Heart right ventricle (tissue), 16 donors: ENCODE measurements around the gene RAMP1. TPM values are rescaled to one million over a fixed set of nuclear protein-coding genes. Genes with fewer than 3 reads are reported as not detected.

ENCODE experiments used
- ATAC-seq, 8 donors: fragments of 200-7000 bp; cut with Tn5 transposase; one replicate each; pipeline ENCODE4 v1.9.1; 2020; ENCODE audit warnings: mild to moderate bottlenecking in 8 of 8, moderate library complexity in 8 of 8, moderate number of reproducible peaks in 1 of 8
- DNase-seq, 2 donors: peaks; one replicate each; pipeline ENCODE4 v3.0.0-alpha.2; 2020
- H3K27ac ChIP-seq, 10 donors: fragments of 200-600 bp; sonication (generic) in 2 of 10; one replicate each; pipeline versions ENCODE4 v1.5.0 to v1.8.0; 2020 to 2022; ENCODE audit warnings: mild to moderate bottlenecking in 3 of 10
- H3K27me3 ChIP-seq, 7 donors: fragments of 200-600 bp; one replicate each; pipeline ENCODE4 v1.8.0; 2021 to 2022; ENCODE audit warnings: mild to moderate bottlenecking in 2 of 7
- H3K36me3 ChIP-seq, 9 donors: fragments of 200-600 bp; sonication (generic) in 1 of 9; one replicate each; pipeline versions ENCODE4 v1.5.0 to v1.8.0; 2020 to 2022; ENCODE audit warnings: mild to moderate bottlenecking in 2 of 9
- H3K4me1 ChIP-seq, 9 donors: fragments of 200-600 bp; sonication (generic) in 1 of 9; one replicate each; pipeline versions ENCODE4 v1.5.0 to v1.8.0; 2020 to 2022; ENCODE audit warnings: mild to moderate bottlenecking in 4 of 9
- H3K4me3 ChIP-seq, 10 donors: fragments of 200-600 bp; sonication (generic) in 2 of 10; one replicate each; pipeline versions ENCODE4 v1.5.0 to v1.8.0; 2020 to 2022; ENCODE audit warnings: mild to moderate bottlenecking in 7 of 10, moderate library complexity in 2 of 10
- H3K9me3 ChIP-seq, 11 donors: fragments of 200-600 bp in 10 of 11; sonication (generic) in 2 of 11; one replicate each; pipeline versions ENCODE4 v1.5.0 to v1.8.0; 2013 to 2022; ENCODE audit warnings: mild to moderate bottlenecking in 2 of 11, control low read depth in 1 of 11, moderate library complexity in 1 of 11
- CTCF ChIP-seq, 9 donors: fragments of 200-600 bp; sonication (generic) in 2 of 9; IDR thresholded peaks; one replicate each; pipeline versions ENCODE4 v1.5.0 to v1.8.0; 2021 to 2022; ENCODE audit warnings: antibody characterized with exemption in 9 of 9, mild to moderate bottlenecking in 5 of 9, moderate library complexity in 1 of 9
- WGBS, 2 donors: extraction: QIAGEN DNeasy Blood & Tissue Kit; methylation state at CpG; one replicate each; pipeline ENCODE4 v1.1.7; 2013; ENCODE audit warnings: inconsistent platforms in 1 of 2; 5-methylcytosine and 5-hydroxymethylcytosine counted together
- intact Hi-C, 10 donors: fragments of 100-400 bp; cut with DNase I; formaldehyde crosslinking; loops; one replicate each; pipeline versions ENCODE4 v1.11.1 to v1.14.2; 2022
- polyA plus RNA-seq, 2 donors: library from polyadenylated mRNA; stranded (reverse); fragments of 200-250 nt; gene quantifications; one replicate each; pipeline ENCODE4 v1.2.3, GENCODE V29; 2013
- total RNA-seq, 10 donors: library from RNA; stranded (reverse); fragmentation: NEBNext Ultra II Directional in 3 of 10; extraction: Animal tissue kit (Norgen Biotek cat#: 25700) in 3 of 10; gene quantifications; one replicate each; pipeline versions ENCODE4 v1.2.1 to v1.2.4, GENCODE V29; 2021 to 2023
- donor health status: Arrhythmogenic right ventricular cardiomyopathy.
- donor health status: ischemic (EF 13 %, LVEDD 7.1; RV severe dilation, severe dysfunction).
- donor health status: healthy with polysubstance abuse.
- donor health status: DM: no; HTN: yes; CAD: no.
- donor health status: DM: no; HTN: no; CAD: no.
- donor health status: ischemic (EF 25% LVEDD 6.9; RV normal size, moderate dysfunction).
- donor health status: ischemic (EF 25% LVEDD 5.7; RV mildly dilated, moderate dysfunction).
- donor health status: healthy.
- donor health status: DM: yes; HTN: yes; CAD: no.
- donor health status: Ischemic cardiomyopathy.
- donor health status: ischemic (EF 35%, LVEDD 5.7; RV mildly dilated, moderate dysfunction).
- donor health status: nonischemic (EF 11% LVEDD 7.7; RV severe dilation, severe dysfunction).
- donor health status: DM: yes; HTN: yes; CAD: no.
- donor health status: PGD.
- donor health status: ischemic (EF 29% LVEDD 5.4; RV normal size, mild dysfunction).
- donor health status: nonischemic (EF 23%, LVEDD 6.1; RV moderate dilation, normal function).

Gene RAMP1
- total and polyA plus RNA-seq, 12 donors, result 52.7 to 1,549 (median 178) TPM

GRCh38 chr2:237858294-237859081 is 935 bp upstream of the RAMP1 start:
- intact Hi-C loops, result loop anchor here in 9 of 10 donors (1.0 to 10.0 kb wide), 13 partner anchors 96 to 406 kb away; partner anchors contain the start of genes KLHL30 (in 3 of the 9), UBE2F (in 2 of the 9) and SCLY (in 1 of the 9)
- H3K4me3 ChIP-seq, result peak overlapping the region in 5 of 10 donors; percentile 21 to 66 (median 59)
- peak; percentile 40 to 85 (median 73) for TF ChIP-seq CTCF (IDR thresholded peaks at IDR 0.05)
- no peaks in the 10 kb centered on the region for H3K9me3 ChIP-seq
- WGBS, 2 donors, result 44 to 48% methylated on average over 14 of the region's 14 CpGs
- DNase-seq (peak; percentile 47 to 70), ATAC-seq (peak; percentile 62 to 84 (median 82))
- peaks cover 0 to 32% (median 8%) of the 10 kb centered on the region in 9 donors for H3K4me1 ChIP-seq
- peaks cover 0 to 49% (median 31%) of the 10 kb centered on the region in 7 donors for H3K27me3 ChIP-seq
- no peaks in the 10 kb centered on the region for H3K36me3 ChIP-seq
- H3K27ac ChIP-seq, result peak overlapping the region in 9 of 10 donors; percentile 81 to 94 (median 89)

GRCh38 chr2:237859082-237859433 is 365 bp upstream of the RAMP1 start:
- no peak for TF ChIP-seq CTCF (IDR thresholded peaks at IDR 0.05)
- ATAC-seq (peak in 1 of 8 donors; percentile 23), DNase-seq (no peak)
- no peaks in the 10 kb centered on the region for H3K36me3 ChIP-seq
- H3K27me3 ChIP-seq, result peaks cover 0 to 50% (median 31%) of the 10 kb centered on the region in 7 donors
- H3K4me1 ChIP-seq, result peaks cover 0 to 38% (median 8%) of the 10 kb centered on the region in 9 donors
- peak overlapping the region in 9 of 10 donors; percentile 21 to 66 (median 55) for H3K4me3 ChIP-seq
- H3K27ac ChIP-seq, result peak overlapping the region; percentile 81 to 94 (median 88)
- H3K9me3 ChIP-seq, result no peaks in the 10 kb centered on the region
- 45 to 46% methylated on average over 15 of the region's 15 CpGs for WGBS, 2 donors
- intact Hi-C loops, result loop anchor here in 8 of 10 donors (2.0 to 10.0 kb wide), 12 partner anchors 96 to 406 kb away; partner anchors contain the start of genes KLHL30 (in 3 of the 8), UBE2F (in 2 of the 8) and SCLY (in 1 of the 8)

- 38 to 49% methylated on average over 22 of the region's 22 CpGs for WGBS, 2 donors
- H3K9me3 ChIP-seq, result no peaks in the 10 kb centered on the region
- peaks cover 0 to 49% (median 10%) of the 10 kb centered on the region in 9 donors for H3K4me1 ChIP-seq
- TF ChIP-seq CTCF (IDR thresholded peaks at IDR 0.05), result no peak
- peaks cover 0 to 52% (median 31%) of the 10 kb centered on the region in 7 donors for H3K27me3 ChIP-seq
- peak overlapping the region; percentile 81 to 94 (median 88) for H3K27ac ChIP-seq
- no peak for DNase-seq
- ATAC-seq, result no peak
- H3K4me3 ChIP-seq, result peak overlapping the region; percentile 16 to 66 (median 54)
- intact Hi-C loops, result loop anchor here in 7 of 10 donors (2.0 to 10.0 kb wide), 5 partner anchors 26 to 394 kb away; partner anchors contain the start of gene UBE2F (in 1 of the 7)
- H3K36me3 ChIP-seq, result no peaks in the 10 kb centered on the region
Observed at GRCh38 chr2:237860273-237860935, 981 bp downstream of the RAMP1 start.
